OCI-LY1 (cell line): ENCODE data around the gene RRP1B.

Experiments used
- H2AFZ ChIP-seq: fragments of 200-600 bp; sonication (generic), shearing (Covaris generic); 2 replicates; pipeline ENCODE4 v1.6.0; 2014; ENCODE audit warnings: antibody characterized with exemption, mild to moderate bottlenecking, low read length
- H3F3A ChIP-seq: fragments of 200-600 bp; sonication (generic), shearing (Covaris generic); 2 replicates; pipeline ENCODE4 v1.6.0; 2014; ENCODE audit warnings: mild to moderate bottlenecking, antibody characterized with exemption, low read length, moderate library complexity; ENCODE audit not compliant: insufficient read depth
- H3K27ac ChIP-seq: fragments of 200-600 bp; sonication (generic); 2 replicates; pipeline ENCODE4 v1.5.1; 2014; ENCODE audit warnings: low read length, mixed run types, mild to moderate bottlenecking, low read depth; ENCODE audit not compliant: poor library complexity, severe bottlenecking
- H3K27me3 ChIP-seq: fragments of 200-600 bp; sonication (generic); 2 replicates; pipeline ENCODE4 v1.6.0; 2014; ENCODE audit warnings: antibody characterized with exemption, mild to moderate bottlenecking, low read length, moderate library complexity; ENCODE audit not compliant: insufficient read depth
- H3K36me3 ChIP-seq: fragments of 200-600 bp; sonication (generic); 2 replicates; pipeline ENCODE4 v1.6.1; 2014; ENCODE audit warnings: mild to moderate bottlenecking, antibody characterized with exemption, low read length, moderate library complexity, mixed read lengths; ENCODE audit not compliant: insufficient read depth
- H3K4me1 ChIP-seq: fragments of 200-600 bp; sonication (generic); 2 replicates; pipeline ENCODE4 v1.5.1; 2014; ENCODE audit warnings: mild to moderate bottlenecking, low read length, moderate library complexity; ENCODE audit not compliant: insufficient read depth, severe bottlenecking
- H3K4me2 ChIP-seq: fragments of 200-600 bp; sonication (generic), shearing (Covaris generic); 2 replicates; pipeline ENCODE4 v1.6.1; 2014; ENCODE audit warnings: low read length
- H3K4me3 ChIP-seq: fragments of 200-600 bp; sonication (generic); 2 replicates; pipeline ENCODE4 v1.5.1; 2014; ENCODE audit warnings: low read length, low read depth, mild to moderate bottlenecking, mixed read lengths; ENCODE audit not compliant: poor library complexity, severe bottlenecking
- H3K79me2 ChIP-seq: fragments of 200-600 bp; shearing (Covaris generic); 2 replicates; pipeline ENCODE4 v1.6.1; 2016; ENCODE audit warnings: mixed run types, low read length, mixed read lengths; ENCODE audit not compliant: insufficient read depth
- H3K9ac ChIP-seq: fragments of 200-600 bp; sonication (generic), shearing (Covaris generic); 2 replicates; pipeline ENCODE4 v1.6.1; 2014; ENCODE audit warnings: mild to moderate bottlenecking, low read length, mixed read lengths
- H3K9me2 ChIP-seq: fragments of 200-600 bp; sonication (generic), shearing (Covaris generic); 2 replicates; pipeline ENCODE4 v1.6.1; 2014; ENCODE audit warnings: low read depth, mild to moderate bottlenecking, low read length, mixed read lengths
- H3K9me3 ChIP-seq: fragments of 200-600 bp; shearing (Covaris generic); 2 replicates; pipeline ENCODE4 v1.6.1; 2014; ENCODE audit warnings: low read length, mixed read lengths
- H4K20me1 ChIP-seq: fragments of 200-600 bp; sonication (generic), shearing (Covaris generic); 2 replicates; pipeline ENCODE4 v1.6.0; 2016; ENCODE audit warnings: mild to moderate bottlenecking, low read length; ENCODE audit not compliant: insufficient read depth
- CTCF ChIP-seq: fragments of 200-600 bp; sonication (generic), shearing (Covaris generic); IDR thresholded peaks from 2 replicates; pipeline ENCODE4 v1.5.1; 2017; ENCODE audit warnings: mild to moderate bottlenecking, antibody characterized with exemption, low read length, moderate library complexity, mixed read lengths
- EZH2 ChIP-seq: fragments of 200-600 bp; sonication (generic), shearing (Covaris generic); IDR thresholded peaks from 2 replicates; pipeline ENCODE4 v1.8.0; 2017; ENCODE audit warnings: borderline replicate concordance, mixed run types, mild to moderate bottlenecking, antibody characterized with exemption, low read length, moderate library complexity, mixed read lengths

RRP1B gene

GRCh38 chr21:43703035-43703880, 43.9 kb downstream of the RRP1B start:
- no peak overlapping the region for H2AFZ ChIP-seq
- H3K36me3 ChIP-seq: peaks cover 6% of the 10 kb centered on the region; the same call in 1 of the 2 replicates
- H3K9me2 ChIP-seq: no peaks in the 10 kb centered on the region
- H3K4me1 ChIP-seq: peaks cover 9% of the 10 kb centered on the region
- H3K4me2 ChIP-seq: peak overlapping the region; percentile 16; the same call in 1 of the 2 replicates
- H4K20me1 ChIP-seq: no peaks in the 10 kb centered on the region
- H3K9me3 ChIP-seq: no peaks in the 10 kb centered on the region
- H3F3A ChIP-seq: no peaks in the 10 kb centered on the region
- no peaks in the 10 kb centered on the region for H3K79me2 ChIP-seq
- peaks cover 5% of the 10 kb centered on the region; the same call in 1 of the 2 replicates for H3K27me3 ChIP-seq
- no peak overlapping the region for H3K4me3 ChIP-seq
- H3K27ac ChIP-seq: no peak overlapping the region
- H3K9ac ChIP-seq: no peak overlapping the region
- TF ChIP-seq CTCF: no peak
- TF ChIP-seq EZH2: no peak

GRCh38 chr21:43707462-43707861, 48.1 kb downstream of the RRP1B start:
- no peaks in the 10 kb centered on the region for H3K36me3 ChIP-seq
- no peak overlapping the region for H3K4me3 ChIP-seq
- TF ChIP-seq CTCF (no peak), EZH2 (no peak)

GRCh38 chr21:43708745-43709381, 49.5 kb downstream of the RRP1B start:
- no peaks in the 10 kb centered on the region; the same call in 1 of the 2 replicates for H3K27me3 ChIP-seq
- no peaks in the 10 kb centered on the region for H3K9me2 ChIP-seq
- no peaks in the 10 kb centered on the region for H3K79me2 ChIP-seq
- H3K4me1 ChIP-seq: no peaks in the 10 kb centered on the region
- H3K27ac ChIP-seq: no peak overlapping the region
- no peaks in the 10 kb centered on the region for H4K20me1 ChIP-seq
- no peaks in the 10 kb centered on the region for H3F3A ChIP-seq
- H3K9me3 ChIP-seq: no peaks in the 10 kb centered on the region
- no peaks in the 10 kb centered on the region for H3K36me3 ChIP-seq
- H2AFZ ChIP-seq: no peak overlapping the region
- H3K9ac ChIP-seq: no peak overlapping the region
- TF ChIP-seq EZH2: no peak
- TF ChIP-seq CTCF: no peak
- H3K4me3 ChIP-seq: no peak overlapping the region
- H3K4me2 ChIP-seq: no peak overlapping the region

More at GRCh38 chr21:43707462-43707861, 48.1 kb downstream of the RRP1B start:
- Histone ChIP-seq H3K9me2 (no peaks in the 10 kb centered on the region), H3F3A (no peaks in the 10 kb centered on the region), H3K4me1 (peaks cover 9% of the 10 kb centered on the region), H4K20me1 (no peaks in the 10 kb centered on the region), H3K9ac (no peak overlapping the region), H3K27me3 (no peaks in the 10 kb centered on the region; the same call in 1 of the 2 replicates), H3K4me2 (no peak overlapping the region), H3K9me3 (no peaks in the 10 kb centered on the region), H3K79me2 (no peaks in the 10 kb centered on the region), H2AFZ (no peak overlapping the region), H3K27ac (no peak overlapping the region)
